CD4-positive, alpha-beta T cell treated with Interleukin-1 beta for 1 hour (primary cell): Measurements from ENCODE around the gene KIF16B.
A peak's percentile ranks its signal among the peaks of the same experiment; 100 is the strongest.

Source experiments
- DNase-seq, 2 donors: peaks; one replicate each; pipeline ENCODE4 v3.0.0-alpha.2; 2020 to 2022

KIF16B gene

DNA sequence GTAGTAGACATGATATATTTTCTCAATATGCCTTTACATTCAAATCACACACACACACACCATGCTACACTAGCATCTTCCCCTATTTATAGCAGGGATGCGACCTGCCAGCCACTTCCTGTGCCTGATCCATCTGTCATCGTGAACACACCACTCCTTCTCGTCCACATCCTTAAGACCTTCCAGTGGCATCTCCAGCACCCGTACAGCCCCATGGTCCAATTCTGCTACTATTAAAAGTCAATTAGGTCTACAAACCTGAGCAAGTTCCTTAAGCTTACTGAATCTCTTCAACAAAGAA, 54.5 kb downstream of the KIF16B start:
- DNase-seq, result no peak

DNA sequence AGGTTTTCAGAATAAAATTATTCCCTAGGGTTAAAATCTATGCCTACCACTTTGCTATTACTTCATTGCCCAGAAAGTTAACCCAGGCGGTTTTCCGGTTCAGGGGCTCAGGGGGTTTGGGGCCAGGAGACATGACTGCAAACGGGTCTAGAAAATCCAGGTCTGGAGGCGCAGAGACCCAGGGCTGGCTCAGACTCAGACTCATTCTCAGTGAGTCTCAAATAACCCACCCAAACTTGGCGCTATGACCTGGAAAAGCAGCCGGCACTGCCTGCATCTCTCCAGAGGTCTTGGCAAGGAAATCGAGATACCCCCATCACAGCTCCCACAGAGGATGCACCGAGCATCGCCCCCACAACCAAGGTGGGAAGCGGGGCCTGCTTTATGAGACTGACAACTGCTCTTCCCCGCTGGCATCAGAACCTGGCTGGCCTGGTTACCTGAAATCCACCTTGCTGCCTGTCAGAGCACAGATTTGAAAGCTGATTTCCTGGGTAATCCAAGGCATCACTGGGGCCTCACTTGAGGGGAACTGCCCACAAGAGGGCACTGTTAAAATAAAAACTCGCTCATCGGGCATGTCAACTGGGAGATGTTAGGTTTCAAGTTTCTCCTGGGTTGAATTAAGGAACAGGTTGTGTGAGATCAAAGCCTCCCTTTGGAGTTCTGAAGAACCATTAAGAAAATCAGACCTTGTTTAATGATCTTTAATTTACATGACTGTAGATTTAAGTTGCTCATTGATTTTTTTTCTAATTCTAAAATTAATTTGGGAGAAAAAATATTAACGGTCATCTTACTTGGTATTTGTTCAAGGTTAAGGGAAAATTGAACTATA, 55.1 kb downstream of the KIF16B start:
- DNase-seq, result peak in 1 of 2 donors; percentile 27

DNA sequence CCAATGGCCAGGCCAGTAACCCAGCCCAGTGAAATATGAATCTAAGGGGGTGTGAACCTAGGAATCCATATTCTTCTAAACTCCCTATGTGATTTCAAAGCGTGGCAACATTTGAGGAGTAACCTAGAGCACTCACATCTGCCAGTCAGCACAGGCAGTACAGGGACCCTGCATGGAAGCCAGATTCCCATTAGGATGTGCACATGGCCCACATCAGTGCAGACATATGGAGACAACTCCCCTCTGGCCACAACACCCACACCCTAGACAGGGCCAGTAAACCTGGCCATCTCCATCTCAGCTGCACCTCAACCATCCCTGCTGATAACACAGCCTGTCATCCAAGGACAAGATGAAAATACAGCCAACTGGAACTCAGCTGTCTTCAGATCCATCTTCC, 56.5 kb downstream of the KIF16B start:
- no peak for DNase-seq

- DNase-seq, result no peak
These were observed 58.2 kb downstream of the KIF16B start for GRCh38 chr20:16515046-16515445.

- no peak for DNase-seq
These were observed 59.1 kb downstream of the KIF16B start for GRCh38 chr20:16514140-16514539.

GRCh38 chr20:16505894-16506293, 67.4 kb downstream of the KIF16B start:
- no peak for DNase-seq

GRCh38 chr20:16501301-16501700, 71.9 kb downstream of the KIF16B start:
- no peak for DNase-seq

DNA sequence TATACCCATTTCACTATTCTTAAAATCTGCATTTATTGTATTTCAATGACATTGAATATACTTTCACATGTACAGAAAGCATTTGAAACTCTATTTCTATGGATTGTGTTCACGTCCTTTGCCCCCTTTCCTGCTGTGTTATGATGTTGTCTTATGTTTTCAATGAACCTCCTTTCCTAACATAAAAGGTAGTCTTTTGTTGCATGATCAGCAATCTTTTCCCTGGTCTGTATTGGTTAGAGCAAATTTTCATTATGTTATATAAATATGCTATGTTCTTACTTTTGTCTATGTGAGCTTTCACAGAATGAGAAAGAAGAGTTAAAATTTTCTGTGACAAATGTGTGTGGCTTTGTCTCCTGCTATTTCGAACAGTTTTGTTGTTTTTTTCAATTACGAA, 73.1 kb downstream of the KIF16B start:
- DNase-seq, result no peak

DNA sequence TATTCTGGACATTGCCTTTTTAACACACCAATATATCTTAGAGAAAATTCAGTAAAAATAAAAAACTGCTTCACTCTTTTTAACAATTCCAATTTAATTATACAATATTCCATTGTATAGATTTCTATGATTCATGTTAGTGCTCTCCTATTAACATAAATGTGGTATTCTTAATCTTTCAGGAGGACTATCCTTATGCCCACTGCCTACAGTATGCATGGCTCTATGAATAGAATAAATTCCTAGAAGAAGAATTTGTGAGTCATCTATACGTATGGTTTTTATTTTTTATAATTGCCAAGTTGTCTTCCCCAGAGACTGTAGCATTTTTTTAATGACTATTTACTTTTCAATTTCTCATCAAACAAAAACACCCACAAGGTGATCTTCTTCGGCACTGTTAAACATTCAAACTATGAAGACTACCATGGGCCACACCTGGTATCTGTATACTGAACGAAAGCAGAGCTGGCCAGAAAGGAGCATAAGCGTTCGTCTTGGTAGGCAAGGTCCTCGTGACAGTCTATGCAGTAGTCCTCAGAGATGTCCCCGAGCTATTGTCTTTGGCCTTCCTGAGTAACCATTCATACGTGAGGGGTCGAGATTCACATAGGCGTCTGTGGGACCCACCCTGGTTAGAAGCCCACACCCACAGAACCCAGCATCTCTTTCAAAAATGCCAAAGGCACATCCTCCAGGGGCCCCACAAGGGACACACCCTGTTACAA, 74.6 kb downstream of the KIF16B start:
- DNase-seq, result no peak

- no peak for DNase-seq
These were observed 75.4 kb downstream of the KIF16B start for GRCh38 chr20:16497896-16498295.

- no peak for DNase-seq
These were observed 79.8 kb downstream of the KIF16B start for GRCh38 chr20:16493486-16493885.

DNA sequence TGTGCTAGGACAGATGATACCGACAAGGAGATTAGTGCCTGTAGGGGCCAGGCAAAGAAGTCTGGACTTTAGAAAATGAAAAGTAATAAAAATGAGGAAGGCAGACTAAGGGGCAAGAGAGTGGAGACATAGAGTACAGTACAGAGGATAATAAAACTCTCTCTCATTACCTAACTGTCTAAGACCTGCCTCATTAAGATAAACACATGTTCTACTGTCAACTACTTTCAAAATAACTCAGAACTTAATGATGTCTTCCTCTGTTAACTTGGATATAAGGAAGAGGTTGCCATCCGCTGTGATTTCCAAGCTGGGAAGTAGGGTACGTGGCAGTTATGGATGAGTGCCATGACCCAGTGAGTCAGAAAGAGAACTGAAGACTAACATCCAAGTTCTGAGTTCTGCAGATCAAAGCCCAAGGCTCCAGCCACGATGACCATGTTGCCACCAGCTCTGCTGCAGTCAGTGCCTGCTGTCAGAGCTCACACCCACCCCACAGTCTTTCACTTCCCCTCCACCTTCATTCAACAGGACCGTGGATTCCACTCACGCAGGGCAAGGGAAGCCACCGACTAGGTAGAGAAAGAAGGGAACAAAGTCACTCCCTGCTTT, 81.8 kb downstream of the KIF16B start:
- peak in 1 of 2 donors; percentile 2 for DNase-seq

GRCh38 chr20:16490696-16491095, 82.6 kb downstream of the KIF16B start:
- no peak for DNase-seq

GRCh38 chr20:16488616-16489015, 84.6 kb downstream of the KIF16B start:
- no peak for DNase-seq

DNA sequence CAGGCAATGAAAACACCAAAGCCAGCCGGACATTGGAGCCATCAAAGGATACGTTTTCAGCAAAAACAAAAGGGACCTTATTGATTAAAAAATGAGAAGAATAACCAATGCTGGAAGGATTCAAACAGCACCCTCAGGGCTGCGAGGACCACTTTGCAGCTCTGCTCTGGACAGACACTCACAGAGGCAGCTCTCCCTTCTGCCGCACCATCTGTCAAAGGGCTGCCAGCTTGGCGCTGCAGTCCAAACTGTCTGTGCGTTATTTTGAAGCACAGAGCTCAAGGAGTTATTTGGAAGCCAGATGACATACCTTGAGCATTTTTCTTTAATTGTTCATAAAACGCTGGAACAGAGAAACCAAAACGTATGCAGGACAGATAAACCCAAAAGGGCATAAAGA, 85.2 kb downstream of the KIF16B start:
- DNase-seq, result no peak

DNA sequence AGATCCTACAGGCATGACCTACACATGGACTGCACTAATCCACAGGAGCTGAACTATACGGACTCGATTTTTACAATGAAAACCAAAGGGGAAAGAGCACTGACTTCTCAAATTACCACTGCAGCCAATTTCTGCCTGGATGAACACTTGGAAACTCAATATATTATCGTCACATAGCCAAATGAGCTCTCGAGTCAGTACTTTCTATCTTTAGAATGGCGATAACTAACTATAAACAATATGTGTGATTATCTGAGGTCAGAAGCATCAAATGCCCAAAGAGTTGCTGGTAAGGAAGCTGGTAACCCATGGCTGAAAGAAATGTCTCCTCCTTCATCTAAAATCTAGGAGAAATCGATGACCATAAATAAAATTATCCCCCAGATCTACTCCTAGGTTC, 86.7 kb downstream of the KIF16B start:
- no peak for DNase-seq

GRCh38 chr20:16485401-16485800, 87.8 kb downstream of the KIF16B start:
- DNase-seq, result no peak

DNA sequence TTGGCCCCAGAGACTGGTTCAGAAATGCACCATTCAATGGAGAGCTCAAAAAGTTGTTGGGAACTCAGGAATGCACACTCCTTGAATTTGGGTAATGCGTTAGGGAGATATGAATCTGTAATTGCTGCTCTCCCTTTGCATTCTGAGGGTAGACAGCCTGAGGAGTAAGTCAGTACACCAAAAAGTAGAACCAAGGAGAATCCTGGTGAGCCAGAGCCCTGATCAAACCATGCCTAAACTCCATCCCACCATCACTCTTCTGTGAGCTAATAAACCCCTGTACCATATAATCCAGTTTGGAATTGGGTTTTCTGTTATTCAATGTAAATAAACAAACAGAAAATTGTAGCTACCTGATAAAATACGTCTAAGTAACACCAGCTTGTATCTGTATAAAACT, 90.2 kb downstream of the KIF16B start:
- no peak for DNase-seq

- no peak for DNase-seq
These were observed 91.3 kb downstream of the KIF16B start for GRCh38 chr20:16481977-16482376.

- DNase-seq, result no peak
These were observed 93.6 kb downstream of the KIF16B start for GRCh38 chr20:16479666-16480065.

- no peak for DNase-seq
These were observed 95.6 kb downstream of the KIF16B start for GRCh38 chr20:16477632-16478031.

- DNase-seq, result peak in 1 of 2 donors; percentile 33
These were observed 97.2 kb downstream of the KIF16B start for GRCh38 chr20:16476032-16476431.

GRCh38 chr20:16475225-16475624, 98.0 kb downstream of the KIF16B start:
- no peak for DNase-seq

DNA sequence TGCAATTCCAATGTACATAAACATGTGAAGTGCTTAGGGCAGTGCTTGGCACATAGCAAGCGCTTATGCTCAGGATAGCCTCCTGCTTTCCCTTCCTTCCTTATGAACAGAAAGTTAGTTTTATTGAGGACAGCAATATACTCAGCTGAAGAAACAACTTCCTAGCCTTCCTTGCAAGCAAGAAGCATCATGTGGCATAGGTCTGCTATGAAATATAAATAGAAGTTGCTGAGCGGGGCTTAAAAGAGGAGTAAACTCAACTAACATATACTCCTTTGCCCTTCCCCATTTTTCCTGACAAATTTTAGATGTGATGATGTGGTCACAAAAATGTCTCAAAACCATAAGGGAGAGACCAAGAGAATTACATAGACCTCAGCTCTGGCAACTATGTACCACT, 98.9 kb downstream of the KIF16B start:
- DNase-seq, result no peak
